Neutrophil (primary cell): ENCODE measurements around the gene MED8.

Source experiments
- H3K27ac ChIP-seq: fragments of 200-600 bp; sonication (generic); 2 replicates; pipeline ENCODE4 v1.5.1; 2016; ENCODE audit warnings: mild to moderate bottlenecking, moderate library complexity
- H3K27me3 ChIP-seq: fragments of 200-600 bp; sonication (generic); 2 replicates; pipeline ENCODE4 v1.6.0; 2016; ENCODE audit warnings: mild to moderate bottlenecking
- H3K36me3 ChIP-seq: fragments of 200-600 bp; sonication (generic); 2 replicates; pipeline ENCODE4 v1.5.1; 2017
- H3K4me1 ChIP-seq, 2 experiments: fragments of 200-600 bp in 1 of 2; sonication (generic) in 1 of 2; 1 replicate in 1 of 2; 2 replicates in 1 of 2; pipeline versions ENCODE4 v1.5.1 to v1.6.1; 2013 to 2016; ENCODE audit warnings: low read depth in 1 of 2, low read length in 1 of 2, mild to moderate bottlenecking in 1 of 2, moderate library complexity in 1 of 2; ENCODE audit not compliant: control insufficient read depth in 1 of 2, insufficient read depth in 1 of 2
- H3K4me3 ChIP-seq, 2 experiments: fragments of 200-600 bp in 1 of 2; sonication (generic) in 1 of 2; 1 replicate in 1 of 2; 2 replicates in 1 of 2; pipeline ENCODE4 v1.5.1; 2013 to 2016; ENCODE audit warnings: low read depth in 1 of 2, low read length in 1 of 2, mild to moderate bottlenecking in 1 of 2, moderate library complexity in 1 of 2
- H3K9me3 ChIP-seq: fragments of 200-600 bp; sonication (generic); 2 replicates; pipeline ENCODE4 v1.5.1; 2016
- CTCF ChIP-seq: fragments of 200-600 bp; sonication (generic); IDR thresholded peaks from 2 replicates; pipeline ENCODE4 v1.5.1; 2016; ENCODE audit warnings: antibody characterized with exemption

The MED8 gene

DNA sequence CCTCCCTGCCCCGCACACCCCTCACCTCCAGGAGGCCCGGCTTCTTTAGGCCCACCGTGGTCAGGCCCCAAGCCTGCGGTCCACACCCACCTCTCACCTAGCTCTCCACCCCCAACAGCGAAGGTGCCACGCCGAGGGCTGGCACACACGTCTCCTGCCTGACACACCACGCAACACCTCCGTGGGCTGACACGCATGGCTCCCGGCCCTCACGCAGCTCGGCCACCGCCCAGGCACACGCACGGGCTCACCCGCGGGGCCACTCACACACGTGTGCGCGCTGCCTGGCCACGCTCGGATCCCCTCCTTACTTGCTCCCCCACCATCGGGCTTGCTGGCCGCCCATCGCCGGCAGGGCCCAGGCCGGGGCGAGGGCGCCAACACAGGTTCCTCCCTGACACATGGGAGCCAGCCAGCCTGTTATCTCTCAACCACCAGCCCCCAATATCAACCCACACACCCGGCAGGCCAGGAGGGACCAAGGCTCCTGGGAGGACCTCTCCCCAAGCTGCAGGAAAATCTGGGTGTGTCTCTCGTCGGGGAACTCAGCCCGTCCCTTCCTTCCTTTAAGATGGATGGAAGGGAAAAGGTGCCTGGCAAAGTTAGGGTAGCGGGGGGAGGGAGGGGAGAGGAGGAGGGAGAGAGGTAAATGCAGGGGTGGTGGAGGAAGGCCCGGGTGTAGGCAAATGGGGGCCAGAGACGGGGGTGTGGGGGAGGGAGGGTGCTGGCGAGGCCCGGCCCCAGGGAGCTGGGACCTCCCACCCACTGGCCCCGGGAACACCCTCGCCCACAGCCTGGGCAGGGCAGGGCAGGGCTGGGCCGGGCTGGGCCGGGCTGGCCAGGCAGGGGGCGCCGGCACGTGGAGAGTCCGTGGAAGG, 22.3 kb downstream of the MED8 start:
- peaks cover 35% of the 10 kb centered on the region for H3K36me3 ChIP-seq
- peak overlapping the region; percentile 98 for H3K27ac ChIP-seq
- peak overlapping the region; percentile 91 to 92 for H3K4me3 ChIP-seq
- TF ChIP-seq CTCF, result no peak
- H3K9me3 ChIP-seq, result no peaks in the 10 kb centered on the region
- H3K4me1 ChIP-seq, result peaks cover 34 to 35% of the 10 kb centered on the region in 2 experiments
- no peaks in the 10 kb centered on the region for H3K27me3 ChIP-seq

DNA sequence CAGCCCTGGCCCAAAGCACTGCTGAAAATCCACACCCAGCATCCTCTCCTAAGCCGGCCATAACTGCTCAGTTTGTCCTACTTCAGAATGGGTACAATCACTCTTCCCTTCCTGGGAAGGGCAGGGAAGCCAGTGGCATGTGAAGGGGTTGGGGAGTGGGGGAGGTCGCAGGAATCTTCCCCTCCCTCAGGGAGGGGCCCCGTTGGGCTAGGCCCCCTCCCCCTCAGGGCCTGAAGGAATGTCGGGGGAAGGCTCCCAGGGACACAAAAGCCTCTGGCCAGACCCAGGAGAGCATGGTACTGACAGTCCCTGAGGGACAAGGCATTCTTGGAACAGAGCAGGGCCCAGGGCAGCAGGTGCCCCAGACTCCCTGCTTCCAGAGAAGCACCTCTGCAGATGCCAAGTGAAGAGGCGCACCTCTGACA, 23.0 kb downstream of the MED8 start:
- no peaks in the 10 kb centered on the region for H3K27me3 ChIP-seq
- peak overlapping the region; percentile 91 to 92 for H3K4me3 ChIP-seq
- TF ChIP-seq CTCF, result no peak
- H3K9me3 ChIP-seq, result no peaks in the 10 kb centered on the region
- H3K36me3 ChIP-seq, result peaks cover 41% of the 10 kb centered on the region
- peaks cover 36 to 37% of the 10 kb centered on the region in 2 experiments for H3K4me1 ChIP-seq
- H3K27ac ChIP-seq, result peak overlapping the region; percentile 98

- peak overlapping the region; percentile 91 to 92 for H3K4me3 ChIP-seq
- H3K36me3 ChIP-seq, result peaks cover 46% of the 10 kb centered on the region
- TF ChIP-seq CTCF, result no peak
- H3K27ac ChIP-seq, result peak overlapping the region; percentile 98
- peaks cover 37 to 40% of the 10 kb centered on the region in 2 experiments for H3K4me1 ChIP-seq
- H3K27me3 ChIP-seq, result no peaks in the 10 kb centered on the region
- no peaks in the 10 kb centered on the region for H3K9me3 ChIP-seq
Measured at GRCh38 chr1:43366179-43366578, 23.4 kb downstream of the MED8 start.

DNA sequence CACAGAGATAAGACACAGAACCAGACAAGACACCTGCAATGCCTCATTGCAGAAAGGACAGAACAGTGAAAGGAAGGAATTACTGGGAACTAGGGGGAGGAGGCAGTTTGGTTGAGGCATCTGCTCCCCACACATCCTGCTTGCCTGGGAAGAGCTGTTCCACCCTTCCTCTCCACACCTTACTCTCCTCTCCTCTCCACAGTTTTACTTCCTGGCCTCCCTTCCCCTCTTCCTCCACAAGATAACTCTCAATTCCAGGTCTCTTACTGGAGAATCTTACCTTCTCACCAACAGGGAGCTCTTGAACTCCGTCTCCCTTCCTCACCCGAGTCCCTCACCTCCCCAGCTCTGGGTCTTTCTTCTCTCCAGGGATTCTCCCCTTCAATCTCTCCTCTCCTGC, 23.9 kb downstream of the MED8 start:
- H3K4me3 ChIP-seq, result no peak overlapping the region
- peaks cover 37 to 45% of the 10 kb centered on the region in 2 experiments for H3K4me1 ChIP-seq
- H3K9me3 ChIP-seq, result no peaks in the 10 kb centered on the region
- no peaks in the 10 kb centered on the region for H3K27me3 ChIP-seq
- no peak for TF ChIP-seq CTCF
- H3K36me3 ChIP-seq, result peaks cover 51% of the 10 kb centered on the region
- H3K27ac ChIP-seq, result peak overlapping the region; percentile 18

DNA sequence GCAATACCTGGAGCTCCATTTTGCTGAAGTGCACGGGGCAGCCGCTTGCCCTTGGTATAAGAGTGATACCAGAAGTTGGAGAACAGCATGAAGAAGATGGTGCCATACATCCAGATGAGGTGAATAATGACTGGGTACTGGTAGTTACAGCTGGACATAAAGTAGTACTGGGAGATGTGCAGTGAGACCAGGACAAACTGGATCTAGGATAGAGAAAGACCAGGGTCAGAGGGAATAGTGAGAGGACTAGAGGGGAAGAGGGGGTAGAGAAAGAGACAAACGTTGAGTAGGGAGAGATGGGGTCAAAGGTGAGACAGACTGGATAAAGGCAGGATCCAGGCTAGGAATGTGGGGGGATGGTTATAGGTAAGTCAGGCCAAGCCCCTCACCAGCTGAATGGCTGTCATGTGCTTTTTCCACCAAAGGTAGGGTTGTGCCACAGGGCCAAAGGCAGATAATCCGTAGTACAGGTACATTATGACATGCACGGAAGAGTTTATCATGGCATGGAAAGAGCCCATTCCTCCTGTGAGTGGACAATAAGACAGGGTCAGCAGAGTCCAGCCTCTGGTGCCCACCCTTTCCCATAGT, 25.6 kb downstream of the MED8 start:
- peaks cover 58% of the 10 kb centered on the region for H3K36me3 ChIP-seq
- H3K9me3 ChIP-seq, result no peaks in the 10 kb centered on the region
- no peaks in the 10 kb centered on the region for H3K27me3 ChIP-seq
- H3K27ac ChIP-seq, result peak overlapping the region; percentile 56
- H3K4me1 ChIP-seq, result peaks cover 47 to 60% of the 10 kb centered on the region in 2 experiments
- no peak overlapping the region for H3K4me3 ChIP-seq
- TF ChIP-seq CTCF, result no peak
